ENCODE data around the gene RHO. TPM values are rescaled to one million over a fixed set of nuclear protein-coding genes. Genes with fewer than 3 reads are reported as not detected.
"Not testable (repeated sequence)": the region's sequence is repeated elsewhere in the genome, so short reads cannot be mapped to it uniquely, and the experiment has no call there.

The RHO gene
- total RNA-seq, 1 donor from 2014 or later, result not detected

DNA sequence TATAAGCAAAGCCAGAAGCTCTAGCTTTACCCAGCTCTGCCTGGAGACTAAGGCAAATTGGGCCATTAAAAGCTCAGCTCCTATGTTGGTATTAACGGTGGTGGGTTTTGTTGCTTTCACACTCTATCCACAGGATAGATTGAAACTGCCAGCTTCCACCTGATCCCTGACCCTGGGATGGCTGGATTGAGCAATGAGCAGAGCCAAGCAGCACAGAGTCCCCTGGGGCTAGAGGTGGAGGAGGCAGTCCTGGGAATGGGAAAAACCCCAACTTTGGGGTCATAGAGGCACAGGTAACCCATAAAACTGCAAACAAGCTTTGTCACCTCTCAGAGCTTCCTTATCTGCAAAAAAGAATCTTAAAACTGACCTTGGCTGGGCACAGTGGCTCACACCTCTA, 6.6 kb downstream of the RHO start:
- intact Hi-C loops (cut with DNase I), result no loop called here
- no peak for DNase-seq (ENCODE audit: low spot score)

DNA sequence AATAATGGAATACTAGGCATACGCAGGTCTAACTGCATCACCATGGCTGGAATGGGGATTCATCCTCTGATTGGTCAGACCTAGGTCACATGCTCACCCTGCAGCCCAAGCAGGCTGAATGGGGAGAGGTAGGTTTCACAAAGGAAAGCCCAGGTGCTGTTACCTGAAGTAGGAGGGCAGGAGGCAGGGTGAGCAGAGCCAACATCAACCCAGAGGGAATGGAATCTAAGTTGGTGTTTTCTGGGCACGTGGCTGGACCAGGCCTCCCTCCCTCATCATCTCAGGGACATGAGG, 7.9 kb downstream of the RHO start:
- no peak for DNase-seq (ENCODE audit: low spot score)
- intact Hi-C loops (cut with DNase I), result no loop called here

- intact Hi-C loops (cut with DNase I), result no loop called here
- no peak for DNase-seq (ENCODE audit: low spot score)
These were observed 8.4 kb downstream of the RHO start for GRCh38 chr3:129536804-129537203.

DNA sequence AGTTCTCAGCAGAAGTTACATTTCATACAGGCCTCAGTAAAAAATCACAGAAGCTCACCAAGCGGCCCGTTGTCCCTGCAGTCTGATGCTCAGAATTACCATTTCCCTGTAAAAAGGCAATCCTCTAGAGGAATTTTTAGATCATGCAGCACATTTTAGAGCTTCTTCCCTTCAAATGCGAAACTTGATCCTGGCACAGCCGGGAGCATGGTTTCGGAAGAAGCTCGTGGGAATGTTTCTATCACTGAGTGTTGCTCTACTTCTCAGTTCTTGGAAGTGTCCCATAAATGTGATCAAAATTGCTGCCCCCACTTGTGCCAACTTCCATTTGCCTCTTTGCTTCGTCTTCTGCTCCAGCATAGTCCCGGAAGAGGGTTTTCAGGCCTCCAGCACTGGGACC, 10.8 kb downstream of the RHO start:
- intact Hi-C loops (cut with DNase I), result no loop called here
- DNase-seq (ENCODE audit: low spot score), result no peak

GRCh38 chr3:129540776-129541516, 12.5 kb downstream of the RHO start:
- intact Hi-C loops (cut with DNase I), result no loop called here
- no peak for DNase-seq (ENCODE audit: low spot score)

- no peak for DNase-seq (ENCODE audit: low spot score)
- intact Hi-C loops (cut with DNase I), result no loop called here
These were observed 14.3 kb downstream of the RHO start for GRCh38 chr3:129542747-129543146.

- no peak for DNase-seq (ENCODE audit: low spot score)
- intact Hi-C loops (cut with DNase I), result no loop called here
These were observed 14.8 kb downstream of the RHO start, which contains the start of gene H1-8 for GRCh38 chr3:129543156-129543790. Gene H1-8, plus strand, starts transcription at chr3:129543175. Its CDS starts 44 bp downstream, at chr3:129543219.

GRCh38 chr3:129543999-129544398, 15.6 kb downstream of the RHO start:
- DNase-seq (ENCODE audit: low spot score), result no peak
- intact Hi-C loops (cut with DNase I), result no loop called here

GRCh38 chr3:129545951-129546350, 17.5 kb downstream of the RHO start:
- intact Hi-C loops (cut with DNase I); DNase-seq (ENCODE audit: low spot score): not testable (repeated sequence)

DNA sequence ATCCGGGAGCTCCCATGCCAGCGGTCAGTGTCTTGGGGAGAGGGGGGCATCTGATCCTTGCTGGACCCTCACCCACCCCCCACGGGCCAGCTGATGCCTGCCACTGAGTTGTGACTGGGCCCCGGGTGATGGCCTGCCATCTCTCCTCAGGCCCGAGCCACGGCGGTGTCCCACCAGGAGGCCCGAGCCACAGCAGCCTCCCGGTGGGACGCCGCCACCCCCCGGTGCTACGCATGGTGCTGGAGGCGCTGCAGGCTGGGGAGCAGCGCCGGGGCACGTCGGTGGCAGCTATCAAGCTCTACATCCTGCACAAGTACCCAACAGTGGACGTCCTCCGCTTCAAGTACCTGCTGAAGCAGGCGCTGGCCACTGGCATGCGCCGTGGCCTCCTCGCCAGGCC, 18.8 kb downstream of the RHO start:
- DNase-seq (ENCODE audit: low spot score), result no peak
- intact Hi-C loops (cut with DNase I), result no loop called here

DNA sequence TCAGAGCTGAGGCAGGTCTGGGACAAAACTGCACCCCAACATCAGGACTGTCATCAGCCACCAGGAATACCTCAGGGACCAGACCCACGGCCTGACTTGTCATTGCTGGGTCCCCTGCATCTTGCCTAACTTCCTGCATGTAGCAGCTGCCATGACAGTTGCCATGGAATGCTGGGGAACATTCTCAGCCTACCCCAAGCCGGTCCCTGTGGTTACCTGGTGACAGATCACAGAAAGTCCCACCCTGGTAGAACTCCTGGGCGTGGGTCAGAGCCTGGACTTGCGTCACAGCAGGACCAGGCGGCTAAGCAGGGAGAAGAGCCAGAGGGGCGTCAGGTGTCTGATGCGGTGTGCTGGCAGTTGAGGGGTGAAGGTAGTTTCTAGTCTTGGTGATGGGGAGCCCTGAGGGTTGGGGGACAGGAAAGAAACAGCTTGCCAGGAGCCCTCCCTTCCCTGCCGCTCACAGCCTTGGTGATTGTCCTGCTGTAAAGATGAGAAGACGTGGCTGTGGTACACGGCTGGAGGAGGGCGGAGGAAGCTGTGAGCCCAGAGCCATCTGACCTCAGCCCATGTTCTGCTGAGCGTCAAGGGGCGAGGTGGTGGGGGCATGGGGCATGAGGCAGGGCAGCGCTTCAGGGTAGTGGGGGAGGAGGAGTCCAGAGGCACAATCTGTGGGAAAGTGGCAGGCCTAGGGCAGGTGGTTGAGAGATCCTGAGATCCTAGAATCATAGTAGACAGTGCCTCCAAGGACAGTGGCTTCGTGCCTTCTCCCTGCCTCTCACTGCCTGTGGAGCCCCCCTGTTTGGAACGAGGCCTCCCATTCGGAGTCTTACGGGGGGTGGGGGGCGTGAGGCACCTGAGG, 19.9 kb downstream of the RHO start:
- intact Hi-C loops (cut with DNase I), result no loop called here
- DNase-seq (ENCODE audit: low spot score), result no peak

DNA sequence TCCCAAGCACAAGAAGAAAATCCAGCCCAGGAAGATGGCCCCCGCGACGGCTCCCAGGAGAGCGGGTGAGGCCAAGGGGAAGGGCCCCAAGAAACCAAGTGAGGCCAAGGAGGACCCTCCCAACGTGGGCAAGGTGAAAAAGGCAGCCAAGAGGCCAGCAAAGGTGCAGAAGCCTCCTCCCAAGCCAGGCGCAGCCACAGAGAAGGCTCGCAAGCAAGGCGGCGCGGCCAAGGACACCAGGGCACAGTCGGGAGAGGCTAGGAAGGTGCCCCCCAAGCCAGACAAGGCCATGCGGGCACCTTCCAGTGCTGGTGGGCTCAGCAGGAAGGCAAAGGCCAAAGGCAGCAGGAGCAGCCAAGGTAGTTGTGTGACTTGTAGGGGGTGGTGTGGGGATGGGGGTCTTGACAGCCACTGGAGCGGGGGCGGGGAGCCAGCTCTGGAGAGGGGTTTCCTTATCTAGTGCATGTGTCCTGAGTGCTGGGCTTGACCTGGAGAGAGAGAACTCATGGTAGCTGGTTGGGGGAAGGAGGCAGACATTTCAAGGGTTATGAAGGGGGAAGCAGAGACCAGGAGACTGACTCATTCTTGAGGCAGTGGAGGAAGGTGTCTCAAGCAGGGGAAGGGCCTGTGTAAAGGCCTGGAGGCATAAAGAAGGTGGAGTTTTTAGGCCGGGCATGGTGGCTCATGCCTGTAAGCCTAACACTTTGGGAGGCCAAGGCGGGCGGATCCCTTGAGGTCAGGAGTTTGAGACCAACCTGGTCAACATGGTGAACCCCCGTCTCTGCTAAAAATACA, 20.8 kb downstream of the RHO start:
- intact Hi-C loops (cut with DNase I), result no loop called here
- DNase-seq (ENCODE audit: low spot score), result no peak

DNA sequence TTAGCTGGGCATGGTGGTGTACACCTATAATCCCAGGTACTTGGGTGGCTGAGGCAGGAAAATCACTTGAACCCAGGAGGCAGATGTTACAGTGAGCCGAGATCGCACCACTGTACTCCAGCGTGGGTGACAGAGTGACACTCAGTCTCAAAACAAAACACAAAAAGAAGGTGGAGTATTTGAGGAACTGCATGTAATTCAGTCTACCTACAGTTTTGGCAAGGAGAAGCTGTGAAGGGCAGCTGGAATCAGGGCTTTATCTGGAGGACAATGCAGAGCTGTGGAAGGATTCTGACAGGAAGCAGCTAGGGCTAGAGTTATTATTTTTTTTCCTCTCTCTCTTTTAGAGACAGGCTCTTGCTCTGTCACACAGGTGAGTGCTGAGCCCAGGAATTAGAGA, 21.4 kb downstream of the RHO start:
- DNase-seq (ENCODE audit: low spot score), result no peak
- intact Hi-C loops (cut with DNase I), result no loop called here

DNA sequence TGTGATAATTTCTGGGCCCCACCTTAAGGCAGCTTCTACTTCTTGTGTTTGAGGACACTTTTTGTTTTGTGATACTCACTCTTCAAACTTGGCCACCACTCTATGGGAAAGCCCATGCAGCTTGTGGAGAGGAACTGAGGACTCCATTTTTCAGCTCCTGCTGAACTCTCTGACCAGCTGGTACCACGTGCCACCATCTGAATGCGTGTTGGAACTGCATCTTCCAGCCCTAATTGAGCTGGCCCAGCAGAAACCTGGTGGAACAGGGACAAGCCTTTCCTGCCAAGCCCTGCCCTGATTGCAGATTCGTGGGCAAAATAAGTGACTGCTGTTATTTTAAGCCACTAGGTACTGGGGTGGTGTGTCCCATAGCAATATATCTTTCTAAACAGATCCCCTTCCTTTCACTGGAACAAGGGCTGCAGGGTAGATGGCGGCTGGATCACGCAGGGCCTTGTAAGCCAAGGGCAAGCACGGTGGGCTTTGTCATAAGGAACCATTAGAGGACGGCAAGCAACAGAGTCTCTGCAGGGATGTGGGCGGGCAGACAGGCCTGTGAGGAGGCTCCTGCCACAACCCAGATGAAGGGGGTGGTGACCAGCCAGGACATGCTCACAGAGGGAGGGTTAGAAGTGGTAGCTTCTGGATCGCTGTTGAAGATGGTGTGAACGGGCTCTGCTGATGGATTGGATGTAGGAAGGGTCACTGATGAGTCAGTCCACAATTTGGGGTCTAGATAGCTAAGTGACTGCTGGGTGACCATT, 24.0 kb downstream of the RHO start:
- no peak for DNase-seq (ENCODE audit: low spot score)

GRCh38 chr3:129553171-129553570, 24.7 kb downstream of the RHO start:
- intact Hi-C loops (cut with DNase I), result no loop called here
- no peak for DNase-seq (ENCODE audit: low spot score)

More for the DNA sequence above, 24.0 kb downstream of the RHO start:
- intact Hi-C loops (cut with DNase I), result no loop called here

DNA sequence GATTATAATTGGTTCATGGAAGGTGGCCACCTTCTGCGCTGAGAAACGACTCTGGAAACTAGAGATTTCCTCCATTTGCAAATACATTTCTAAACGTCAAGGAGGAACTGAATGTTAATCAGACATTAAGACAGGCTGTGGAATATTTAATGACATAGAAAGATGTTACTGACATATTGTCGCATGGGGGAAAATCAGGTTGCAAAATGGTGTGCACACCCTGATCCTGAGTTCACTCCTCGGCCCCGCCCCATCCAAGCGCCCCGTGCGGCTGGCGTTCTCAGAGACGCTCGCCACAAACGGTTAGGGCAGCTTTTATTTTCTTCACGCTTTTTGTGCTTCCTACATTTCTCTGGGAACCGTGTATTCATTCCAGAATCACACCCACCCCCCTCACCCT, 25.3 kb downstream of the RHO start:
- DNase-seq (ENCODE audit: low spot score), result no peak
- intact Hi-C loops (cut with DNase I), result no loop called here

- intact Hi-C loops (cut with DNase I), result no loop called here
- DNase-seq (ENCODE audit: low spot score), result no peak
These were observed 26.1 kb downstream of the RHO start for GRCh38 chr3:129554356-129555152.

DNA sequence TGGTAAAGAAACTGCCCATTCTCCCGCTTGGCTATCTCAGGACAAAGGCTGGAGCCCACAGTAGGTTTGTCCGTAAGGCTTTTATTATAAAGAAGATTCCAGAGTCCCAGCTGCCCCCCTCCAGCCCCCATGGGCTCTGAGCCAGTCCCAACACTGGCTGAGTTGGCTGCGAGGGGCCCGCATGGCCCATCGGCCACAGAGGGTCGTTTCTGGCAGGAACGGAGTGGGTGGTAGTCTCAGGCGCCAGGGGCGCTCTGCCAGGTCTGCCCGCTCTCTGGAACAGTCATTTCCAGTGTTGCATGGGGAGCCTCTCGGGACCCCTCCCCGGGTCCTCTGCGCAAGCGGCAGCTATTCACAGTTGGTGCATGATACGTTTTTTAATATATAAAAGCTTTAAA, 26.7 kb downstream of the RHO start:
- DNase-seq (ENCODE audit: low spot score), result no peak
- intact Hi-C loops (cut with DNase I), result no loop called here

All from cardiac septum (tissue), 1 donor.